GM19438 (cell line): Measurements from ENCODE around the gene SMIM12.

Experiments used
- ATAC-seq: cut with Tn5 transposase; IDR thresholded peaks from one replicate; pipeline ENCODE4 v1.9.1; 2021; ENCODE audit warnings: low read depth; ENCODE audit not compliant: unreplicated experiment

The SMIM12 gene

DNA sequence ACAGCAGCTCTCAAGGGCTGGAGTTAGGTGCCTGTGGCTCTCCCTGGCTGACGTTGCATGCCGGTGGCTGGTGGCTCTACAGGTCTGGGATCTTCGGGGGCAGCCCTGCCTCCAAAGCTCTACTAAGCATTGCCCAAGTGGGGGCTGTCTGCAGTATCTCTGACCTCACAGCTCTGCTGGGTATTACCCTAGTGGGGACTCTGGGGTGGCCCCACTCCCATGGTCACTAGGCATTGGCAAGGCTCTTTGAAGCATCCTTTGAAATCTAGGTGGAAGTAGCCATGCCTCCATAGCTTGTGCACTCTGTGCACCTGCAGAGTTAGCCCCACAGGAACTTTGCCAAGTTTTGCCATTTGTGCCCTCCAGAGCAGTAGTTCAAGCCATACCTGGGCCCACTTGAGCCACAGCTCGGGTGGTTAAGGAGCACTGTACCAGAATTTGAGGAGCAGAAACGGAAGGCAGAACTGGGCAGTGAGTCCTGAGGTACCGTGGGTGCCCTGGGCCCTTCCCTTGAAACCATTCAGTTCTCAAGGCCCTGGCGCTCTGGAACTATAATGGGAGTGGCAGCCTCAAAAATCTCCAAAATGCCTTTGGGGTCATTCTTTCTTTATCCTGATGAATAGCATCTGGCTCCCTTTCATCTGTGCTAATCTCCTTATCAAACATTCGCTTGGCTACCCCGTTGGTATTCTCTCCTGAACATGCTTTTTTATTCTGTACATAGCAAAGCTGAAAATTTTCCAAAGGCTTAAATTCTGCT, 51.3 kb downstream of the SMIM12 start:
- ATAC-seq = no peak

DNA sequence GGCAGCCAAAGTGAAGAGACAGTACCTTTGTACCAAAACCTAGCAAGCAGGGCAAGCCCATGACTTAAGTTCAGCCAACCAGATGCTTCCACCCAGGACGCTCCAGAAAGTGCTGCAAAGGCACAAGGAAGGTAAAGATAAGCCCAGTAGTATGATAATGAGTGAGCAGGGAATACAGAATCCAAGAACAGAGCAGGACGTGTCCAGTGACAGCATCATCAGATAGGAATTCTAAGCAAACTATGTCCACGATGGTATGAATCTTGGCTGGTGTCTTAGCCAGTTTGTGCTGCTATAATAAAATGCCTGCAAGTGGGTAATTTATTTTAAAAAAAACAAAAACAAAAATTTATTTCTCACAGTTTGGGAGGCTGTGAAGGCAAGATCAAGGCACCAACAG, 53.2 kb downstream of the SMIM12 start:
- no peak for ATAC-seq

DNA sequence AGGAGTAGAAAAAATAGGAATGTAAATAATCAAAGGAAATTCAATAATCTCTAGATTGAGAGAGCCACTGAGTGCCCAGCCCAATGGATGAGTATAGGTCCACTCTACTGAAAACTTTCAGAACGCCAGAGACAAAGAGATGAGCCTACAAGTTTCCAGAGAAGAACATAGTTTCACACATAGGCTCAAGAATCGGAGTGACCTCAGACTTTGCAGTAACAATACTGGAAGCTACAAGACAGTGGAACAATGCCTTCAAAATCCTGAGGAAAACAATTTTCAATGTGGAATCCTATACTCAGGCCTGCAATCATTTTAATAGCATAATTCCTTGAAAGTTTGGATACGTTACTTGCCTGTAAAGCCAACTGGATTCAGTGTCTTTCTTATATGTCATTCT, 55.8 kb downstream of the SMIM12 start:
- no peak for ATAC-seq
